DOHH2 (cell line): ENCODE measurements around the gene TMPRSS13.

Experiments
- H3F3A ChIP-seq: fragments of 200-600 bp; sonication (generic), shearing (Covaris generic); 2 replicates; pipeline ENCODE4 v1.6.0; 2016; ENCODE audit warnings: antibody characterized with exemption, mild to moderate bottlenecking; ENCODE audit not compliant: control insufficient read depth, insufficient read depth
- H3K27ac ChIP-seq: fragments of 200-600 bp; sonication (generic); 2 replicates; pipeline ENCODE4 v1.5.1; 2014; ENCODE audit warnings: low read depth, mild to moderate bottlenecking, low read length, moderate library complexity
- H3K27me3 ChIP-seq: fragments of 200-600 bp; sonication (generic); 2 replicates; pipeline ENCODE4 v1.6.1; 2014; ENCODE audit warnings: mild to moderate bottlenecking, low read length, mixed read lengths; ENCODE audit not compliant: control insufficient read depth
- H3K36me3 ChIP-seq: fragments of 200-600 bp; sonication (generic); 2 replicates; pipeline ENCODE4 v1.6.1; 2014; ENCODE audit warnings: mild to moderate bottlenecking, low read length, moderate library complexity, mixed read lengths; ENCODE audit not compliant: control insufficient read depth
- H3K4me1 ChIP-seq: fragments of 200-600 bp; sonication (generic); 2 replicates; pipeline ENCODE4 v1.6.1; 2014; ENCODE audit warnings: mild to moderate bottlenecking, low read length, mixed read lengths; ENCODE audit not compliant: control insufficient read depth
- H3K4me2 ChIP-seq: fragments of 200-600 bp; sonication (generic); 2 replicates; pipeline ENCODE4 v1.6.0; 2014; ENCODE audit warnings: mild to moderate bottlenecking, low read length, moderate library complexity
- H3K4me3 ChIP-seq: fragments of 200-600 bp; sonication (generic); 2 replicates; pipeline ENCODE4 v1.5.1; 2014; ENCODE audit warnings: mild to moderate bottlenecking, low read length, mixed read lengths
- H3K79me2 ChIP-seq: fragments of 200-600 bp; sonication (generic); 2 replicates; pipeline ENCODE4 v1.6.1; 2014; ENCODE audit warnings: mild to moderate bottlenecking, low read length, mixed read lengths; ENCODE audit not compliant: control insufficient read depth
- H3K9me2 ChIP-seq: fragments of 200-600 bp; sonication (generic); replicated peaks from 2 replicates; pipeline ENCODE4 v1.6.1; 2014; ENCODE audit warnings: mild to moderate bottlenecking, low read length, mixed read lengths; ENCODE audit not compliant: control insufficient read depth
- H3K9me3 ChIP-seq: fragments of 200-600 bp; sonication (generic); 2 replicates; pipeline ENCODE4 v1.6.1; 2014; ENCODE audit warnings: antibody characterized with exemption, low read length, mixed read lengths; ENCODE audit not compliant: control insufficient read depth, insufficient read depth
- H4K20me1 ChIP-seq: fragments of 200-600 bp; sonication (generic); 2 replicates; pipeline ENCODE4 v1.6.0; 2014; ENCODE audit warnings: low read depth, mild to moderate bottlenecking, antibody characterized with exemption, low read length, moderate library complexity; ENCODE audit not compliant: control insufficient read depth, insufficient read depth
- CTCF ChIP-seq: fragments of 200-600 bp; sonication (generic); IDR thresholded peaks from one replicate; pipeline ENCODE4 v1.5.1; 2014; ENCODE audit warnings: antibody characterized with exemption, mild to moderate bottlenecking, low read depth, low read length; ENCODE audit not compliant: poor library complexity, severe bottlenecking
- EZH2phosphoT487 ChIP-seq: fragments of 200-600 bp; sonication (generic); IDR thresholded peaks from 2 replicates; pipeline ENCODE4 v1.6.1; 2017; ENCODE audit warnings: borderline replicate concordance, mild to moderate bottlenecking, antibody characterized with exemption, low read length, moderate library complexity, mixed read lengths

TMPRSS13 gene

GRCh38 chr11:117871784-117872183 lies 57.4 kb downstream of the TMPRSS13 start:
- Histone ChIP-seq H3K27ac (no peak overlapping the region), H3K4me1 (no peaks in the 10 kb centered on the region), H3K9me2 (no peaks in the 10 kb centered on the region), H3K4me2 (no peak overlapping the region), H3K4me3 (no peak overlapping the region), H3K27me3 (peaks cover 40% of the 10 kb centered on the region), H3F3A (no peaks in the 10 kb centered on the region), H3K36me3 (no peaks in the 10 kb centered on the region), H4K20me1 (no peaks in the 10 kb centered on the region), H3K9me3 (no peaks in the 10 kb centered on the region), H3K79me2 (no peaks in the 10 kb centered on the region)
- no peak for TF ChIP-seq EZH2phosphoT487
- no peak for TF ChIP-seq CTCF

DNA sequence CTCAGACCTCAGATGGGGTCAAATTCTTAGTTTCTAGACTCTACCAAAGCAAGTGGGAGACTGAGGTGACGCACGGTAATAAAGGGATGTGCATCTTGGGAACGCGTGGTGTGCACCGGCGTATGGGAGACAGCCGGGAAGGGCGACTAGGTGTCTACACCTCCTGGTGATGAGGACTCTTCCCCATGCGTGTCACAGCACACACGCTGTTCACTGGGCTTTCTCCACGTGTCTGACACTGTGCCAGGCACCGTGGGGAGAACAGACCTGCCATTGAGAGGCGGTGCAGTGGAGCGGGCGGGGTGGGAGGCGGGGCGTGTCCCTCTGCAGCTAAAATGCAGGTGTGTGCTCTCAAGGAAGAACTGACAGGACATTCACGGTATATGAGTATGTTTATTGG lies 58.0 kb downstream of the TMPRSS13 start:
- TF ChIP-seq EZH2phosphoT487: no peak
- no peak for TF ChIP-seq CTCF
- H3K9me3 ChIP-seq: no peaks in the 10 kb centered on the region
- no peak overlapping the region for H3K4me3 ChIP-seq
- no peaks in the 10 kb centered on the region for H3K36me3 ChIP-seq
- H3F3A ChIP-seq: no peaks in the 10 kb centered on the region
- H3K9me2 ChIP-seq: no peaks in the 10 kb centered on the region
- H3K4me1 ChIP-seq: no peaks in the 10 kb centered on the region
- H3K27me3 ChIP-seq: peaks cover 36% of the 10 kb centered on the region
- H3K79me2 ChIP-seq: no peaks in the 10 kb centered on the region
- no peak overlapping the region for H3K27ac ChIP-seq
- no peak overlapping the region for H3K4me2 ChIP-seq
- H4K20me1 ChIP-seq: no peaks in the 10 kb centered on the region

DNA sequence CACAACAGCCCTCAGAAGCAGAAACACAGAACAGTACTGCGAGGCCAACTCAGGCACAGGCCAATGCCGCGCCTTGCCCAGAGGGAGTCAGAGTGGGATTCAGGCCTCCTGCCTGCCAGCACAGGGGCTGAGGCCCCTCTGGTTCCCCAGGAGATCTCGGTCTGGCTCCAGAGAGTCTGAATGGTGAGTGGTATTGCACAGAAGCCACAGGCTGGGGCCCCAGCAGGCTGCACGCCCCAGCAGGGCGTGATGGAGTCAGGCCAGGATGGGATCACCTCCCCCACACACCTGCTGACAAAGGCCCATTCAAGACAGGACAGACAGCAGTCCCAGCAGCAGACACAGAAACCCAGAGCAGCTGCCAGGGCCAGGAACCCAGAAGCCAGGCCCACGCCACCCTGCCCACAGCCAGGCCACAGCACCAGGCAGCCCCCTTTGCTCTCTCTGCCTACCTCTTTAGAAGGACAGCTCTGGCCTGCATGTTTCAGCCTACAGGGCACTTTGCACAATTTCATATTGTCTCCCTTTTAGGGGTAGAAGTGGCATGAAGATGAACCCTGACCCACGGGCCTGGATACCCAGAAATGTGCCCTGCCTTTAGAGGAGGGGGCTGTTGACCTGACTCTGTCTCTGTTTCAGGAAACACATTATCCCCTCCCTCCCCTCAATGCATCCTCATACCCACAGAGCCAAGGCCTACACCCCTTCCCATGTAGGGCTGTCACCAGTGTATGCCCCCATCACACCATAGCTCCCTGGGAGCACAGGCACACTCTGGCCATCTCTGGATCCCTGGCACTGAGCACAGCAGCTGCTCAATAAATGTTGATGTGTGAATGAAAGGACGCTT lies 58.9 kb downstream of the TMPRSS13 start:
- Histone ChIP-seq H4K20me1 (no peaks in the 10 kb centered on the region), H3F3A (no peaks in the 10 kb centered on the region), H3K4me2 (no peak overlapping the region), H3K9me3 (no peaks in the 10 kb centered on the region), H3K9me2 (no peaks in the 10 kb centered on the region), H3K4me1 (no peaks in the 10 kb centered on the region), H3K79me2 (no peaks in the 10 kb centered on the region), H3K27me3 (peaks cover 27% of the 10 kb centered on the region), H3K27ac (no peak overlapping the region), H3K4me3 (no peak overlapping the region), H3K36me3 (no peaks in the 10 kb centered on the region)
- TF ChIP-seq CTCF (no peak), EZH2phosphoT487 (no peak)
